Kidney glomerular epithelial cell (primary cell): ENCODE results near the gene KCNH6.
A peak's percentile ranks its signal among the peaks of the same experiment; 100 is the strongest.

Experiments
- DNase-seq: peaks from one replicate; lab custom pipeline; 2025; lab: John Stamatoyannopoulos, UW

The KCNH6 gene

DNA sequence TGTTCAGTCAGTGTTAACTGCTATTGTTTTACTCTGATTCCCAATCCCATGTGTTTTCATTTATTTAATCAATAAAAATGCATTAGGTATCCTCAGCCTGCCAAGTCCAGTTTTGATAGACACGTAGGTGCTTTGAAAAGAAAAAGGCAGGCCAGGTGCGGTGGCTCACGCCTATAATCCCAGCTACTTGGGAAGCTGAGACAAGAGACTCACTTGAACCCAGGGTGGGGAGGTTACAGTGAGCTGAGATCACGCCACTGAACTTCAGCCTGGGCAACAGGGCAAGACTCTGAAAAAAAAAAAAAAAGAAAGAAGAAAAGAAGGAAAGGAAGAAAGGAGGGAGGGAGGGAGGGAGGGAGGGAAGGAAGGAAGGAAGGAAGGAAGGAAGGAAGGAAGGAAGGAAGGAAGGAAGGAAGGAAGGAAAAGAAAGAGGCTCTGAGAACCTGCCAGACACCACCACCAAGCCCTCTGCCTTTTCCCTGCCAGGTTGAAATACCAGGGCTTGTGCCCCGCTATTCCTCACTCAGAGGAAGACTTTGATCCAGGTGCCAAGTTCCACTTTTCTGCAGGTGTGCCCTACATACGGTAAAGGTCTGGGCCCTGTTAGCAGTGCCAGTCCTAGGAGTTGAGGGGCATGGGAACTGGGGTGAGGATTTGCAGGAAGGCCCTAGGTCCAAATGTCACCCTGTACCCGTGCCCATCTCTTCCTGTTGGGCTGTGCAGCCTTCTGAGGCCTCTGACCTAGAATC, 10.1 kb upstream of the KCNH6 start:
- DNase-seq, result no peak

GRCh38 chr17:63514477-63514876, 8.7 kb upstream of the KCNH6 start:
- no peak for DNase-seq

- DNase-seq, result no peak
Observed at GRCh38 chr17:63514974-63515373, 8.2 kb upstream of the KCNH6 start.

DNA sequence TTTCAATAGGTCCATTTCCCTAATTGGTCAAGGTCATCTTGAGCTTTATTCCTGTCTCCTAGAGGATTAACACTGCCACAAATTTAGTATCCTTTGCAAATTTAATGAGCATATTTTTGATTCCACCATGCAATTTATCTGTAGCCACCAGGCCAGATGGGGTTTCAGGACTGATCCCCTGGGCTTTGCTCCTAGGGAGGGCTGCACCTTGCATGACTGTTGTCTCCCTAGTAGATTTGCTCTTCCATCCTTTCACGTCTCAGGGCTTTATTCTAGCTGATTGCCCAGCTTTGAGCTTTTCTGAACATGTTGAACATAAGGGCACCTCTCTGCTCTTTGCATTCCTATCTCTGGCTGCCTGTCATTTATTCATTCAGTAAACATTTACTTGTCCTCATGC, 7.7 kb upstream of the KCNH6 start:
- DNase-seq, result no peak

GRCh38 chr17:63516910-63517824, 6.0 kb upstream of the KCNH6 start:
- peak; percentile 31 for DNase-seq

- DNase-seq, result no peak
Observed at GRCh38 chr17:63517825-63518534, 5.2 kb upstream of the KCNH6 start.

GRCh38 chr17:63519116-63519881, 3.9 kb upstream of the KCNH6 start:
- DNase-seq, result no peak

GRCh38 chr17:63519972-63520882, 2.9 kb upstream of the KCNH6 start:
- DNase-seq, result peak; percentile 46

GRCh38 chr17:63524051-63524450, 893 bp downstream of the KCNH6 start:
- DNase-seq, result no peak

DNA sequence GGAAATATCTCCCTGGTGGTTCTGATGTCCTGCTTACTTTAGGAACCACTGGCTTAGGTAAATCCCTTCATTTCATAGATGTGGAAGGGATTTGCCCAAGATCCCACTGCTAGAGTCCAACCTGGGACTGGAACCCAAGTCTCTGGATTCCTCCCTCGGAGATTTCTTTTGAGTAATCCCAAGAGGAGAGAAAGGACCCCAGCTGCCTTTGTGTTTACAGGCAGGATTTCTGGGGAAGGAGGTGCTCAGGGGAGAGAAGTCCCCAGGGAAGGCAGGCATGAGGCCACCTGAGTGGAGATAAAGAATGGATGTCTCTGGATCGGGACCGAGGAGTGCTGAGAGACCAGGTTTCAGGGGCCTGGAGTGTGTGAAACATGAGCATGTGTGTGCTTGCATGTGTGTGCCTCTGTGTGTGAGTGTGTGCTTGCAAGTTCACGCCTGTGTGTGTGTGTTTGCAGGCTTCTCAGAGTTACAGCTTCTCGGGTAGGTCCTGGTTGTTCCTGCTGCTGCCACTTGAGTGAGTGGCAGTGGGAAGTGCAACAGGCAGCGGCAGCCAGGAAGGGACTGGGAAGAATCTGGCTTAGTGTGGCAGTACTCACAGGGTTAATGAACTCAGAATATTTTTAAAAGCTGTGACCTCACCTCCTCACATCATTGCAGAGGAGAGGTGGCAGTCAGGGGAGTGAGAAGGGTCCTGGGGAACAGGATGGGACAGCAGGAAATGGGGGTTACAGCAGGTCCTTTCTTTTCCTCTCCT, 2.2 kb downstream of the KCNH6 start:
- DNase-seq, result no peak

DNA sequence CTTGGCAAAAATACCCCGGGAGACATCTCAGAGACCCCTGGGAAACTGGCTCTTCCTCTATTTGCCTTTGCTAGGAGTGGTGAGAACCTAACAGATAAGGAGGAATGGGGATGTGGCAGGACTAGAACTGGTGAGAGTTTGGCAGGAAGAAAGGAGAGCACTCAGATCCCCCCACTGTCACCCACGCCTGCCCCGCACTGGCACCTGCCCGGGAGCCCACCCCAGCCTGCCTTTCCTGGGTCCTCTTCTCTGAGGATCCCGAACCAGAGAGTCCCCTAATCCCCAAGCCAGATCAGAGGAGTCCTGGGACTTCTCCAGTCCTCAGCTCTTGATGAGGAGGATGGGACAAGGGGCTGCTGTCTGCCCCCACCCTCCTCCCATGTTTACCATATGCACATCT, 3.7 kb downstream of the KCNH6 start:
- no peak for DNase-seq

DNA sequence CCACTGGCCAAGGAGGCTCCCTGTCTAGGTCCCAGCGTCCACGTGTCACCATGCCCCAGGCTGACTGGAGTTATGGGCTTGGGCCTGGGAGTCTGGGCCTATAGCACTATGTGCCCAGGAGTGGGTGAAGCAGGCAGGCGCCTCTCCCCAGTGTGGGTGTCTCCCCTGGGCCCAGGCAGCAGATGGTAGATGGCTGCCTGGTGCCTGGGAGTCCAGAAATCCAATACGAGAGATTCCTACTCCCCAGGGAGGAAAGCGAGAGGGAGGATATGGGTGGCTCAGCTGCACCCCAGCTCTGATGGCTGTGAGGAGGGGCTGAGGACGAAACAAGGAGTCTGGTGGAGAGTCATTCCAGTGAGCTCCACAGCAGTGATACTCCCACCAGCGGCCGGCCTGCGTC, 5.0 kb downstream of the KCNH6 start:
- DNase-seq, result no peak

DNA sequence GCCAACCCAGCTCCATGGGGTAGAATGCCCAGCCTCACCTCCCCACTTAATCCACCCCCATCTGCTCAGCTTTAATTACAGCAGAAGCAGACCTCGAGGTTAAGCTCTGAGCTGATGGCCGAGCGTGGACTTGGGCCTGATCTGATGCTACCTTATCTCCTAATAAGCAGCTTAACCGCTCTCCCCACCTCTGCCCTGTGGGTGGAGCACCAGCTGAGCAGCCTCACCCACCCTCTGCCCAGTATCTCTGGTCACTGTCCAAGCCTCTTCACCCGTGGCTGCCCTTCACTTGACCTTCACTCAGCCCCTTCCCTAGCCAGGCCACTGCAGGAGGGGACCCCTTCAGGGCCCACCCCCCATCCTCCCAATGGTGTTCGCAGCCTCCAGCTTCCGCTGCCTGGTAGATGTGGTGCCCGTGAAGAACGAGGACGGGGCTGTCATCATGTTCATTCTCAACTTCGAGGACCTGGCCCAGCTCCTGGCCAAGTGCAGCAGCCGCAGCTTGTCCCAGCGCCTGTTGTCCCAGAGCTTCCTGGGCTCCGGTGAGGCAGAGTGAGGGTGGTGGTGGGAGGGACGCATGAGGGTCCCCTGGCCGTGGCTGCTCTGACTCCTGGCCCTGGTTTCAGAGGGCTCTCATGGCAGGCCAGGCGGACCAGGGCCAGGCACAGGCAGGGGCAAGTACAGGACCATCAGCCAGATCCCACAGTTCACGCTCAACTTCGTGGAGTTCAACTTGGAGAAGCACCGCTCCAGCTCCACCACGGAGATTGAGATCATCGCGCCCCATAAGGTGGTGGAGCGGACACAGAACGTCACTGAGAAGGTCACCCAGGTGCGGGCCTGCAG, 6.8 kb downstream of the KCNH6 start:
- no peak for DNase-seq

GRCh38 chr17:63530557-63531021, 7.4 kb downstream of the KCNH6 start:
- DNase-seq, result no peak

GRCh38 chr17:63531022-63531965, 8.1 kb downstream of the KCNH6 start:
- DNase-seq, result no peak

GRCh38 chr17:63533433-63534077, 10.4 kb downstream of the KCNH6 start:
- DNase-seq, result no peak

DNA sequence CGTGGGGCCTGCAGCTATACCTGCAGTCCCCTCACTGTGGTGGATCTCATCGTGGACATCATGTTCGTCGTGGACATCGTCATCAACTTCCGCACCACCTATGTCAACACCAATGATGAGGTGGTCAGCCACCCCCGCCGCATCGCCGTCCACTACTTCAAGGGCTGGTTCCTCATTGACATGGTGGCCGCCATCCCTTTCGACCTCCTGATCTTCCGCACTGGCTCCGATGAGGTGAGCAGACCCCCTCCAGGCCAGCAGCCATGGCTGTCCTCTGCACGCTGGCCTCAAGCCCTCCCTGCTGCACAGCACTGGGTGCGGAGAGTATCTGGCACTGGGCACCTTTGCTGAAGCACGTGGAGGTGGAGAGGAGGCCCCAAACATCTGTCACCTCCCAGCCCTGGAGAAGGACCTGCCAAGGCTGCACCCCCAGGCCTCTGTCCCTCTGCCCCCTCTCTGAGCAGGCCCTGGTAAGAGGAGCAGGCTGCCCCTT, 11.0 kb downstream of the KCNH6 start:
- no peak for DNase-seq
